HL-60/S4 treated with retinoic acid at 250 ng/mL for 4 days and 3 days (cell line): Measurements from ENCODE around the gene PCDH7.

Source experiments
- in situ Hi-C: fragments of 300-500 bp; cut with MboI; formaldehyde crosslinking; loops from 2 replicates; pipeline ENCODE4 v1.7.0; 2022; ENCODE audit warnings: low sequenced_read_pairs

The PCDH7 gene

DNA sequence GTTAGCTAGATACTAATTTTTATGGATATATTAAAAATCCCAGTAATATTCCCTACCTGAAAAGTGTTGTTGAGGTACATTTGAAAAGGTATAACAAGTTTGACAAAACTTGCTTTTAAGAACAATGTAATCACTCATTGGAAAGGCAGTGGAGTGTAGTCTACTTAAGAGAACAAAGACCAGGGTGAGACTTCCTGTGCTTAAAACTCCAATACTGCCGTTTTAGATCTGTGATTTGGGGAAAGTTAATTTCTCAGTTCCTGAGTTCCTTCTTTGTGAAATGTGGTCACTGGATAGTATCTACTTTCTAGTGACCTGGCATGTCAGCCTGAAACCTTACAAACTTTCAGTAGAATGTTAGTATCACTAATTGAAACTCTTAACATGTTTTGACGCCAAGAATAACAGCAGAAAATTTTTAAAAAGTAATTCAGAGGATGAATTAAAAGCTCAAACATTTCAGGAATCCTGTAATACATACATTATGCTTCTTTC, 56.8 kb downstream of the PCDH7 start:
- in situ Hi-C loops = no loop called here
